Stimulated activated CD8-positive, alpha-beta memory T cell treated with anti-CD3 and anti-CD28 coated beads, Interleukin-15, amount 100 ng/mL, for 24 hours (primary cell): ENCODE measurements around the gene AXDND1.
"Not testable (repeated sequence)": the region's sequence is repeated elsewhere in the genome, so short reads cannot be mapped to it uniquely, and the experiment has no call there.

Experiments used
- DNase-seq: peaks from one replicate; pipeline ENCODE4 v3.0.0-alpha.2; 2020; ENCODE audit warnings: low read depth

AXDND1 gene

DNA sequence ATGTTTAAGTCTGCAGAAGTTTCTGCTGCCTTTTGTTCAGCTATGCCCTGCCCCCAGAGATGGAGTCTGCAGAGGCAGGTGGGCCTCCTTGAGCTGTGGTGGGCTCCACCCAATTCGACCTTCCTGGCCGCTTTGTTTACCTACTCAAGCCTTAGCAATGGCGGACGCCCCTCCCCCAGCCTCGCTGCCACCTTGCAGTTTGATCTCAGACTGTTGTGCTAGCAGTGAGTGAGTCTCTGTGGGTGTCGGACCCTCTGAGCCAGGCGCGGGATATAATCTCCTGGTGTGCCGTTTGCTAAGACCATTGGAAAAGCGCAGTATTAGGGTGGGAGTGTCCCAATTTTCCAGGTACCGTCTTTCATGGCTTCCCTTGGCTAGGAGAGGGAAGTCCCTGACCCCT lies 99.9 kb downstream of the AXDND1 start:
- not testable (repeated sequence) for DNase-seq

- no peak for DNase-seq
Measured at GRCh38 chr1:179474713-179475112, 108.9 kb downstream of the AXDND1 start.

GRCh38 chr1:179476484-179476883 lies 110.7 kb downstream of the AXDND1 start:
- DNase-seq: no peak

GRCh38 chr1:179478370-179478769 lies 112.6 kb downstream of the AXDND1 start:
- DNase-seq: no peak

DNA sequence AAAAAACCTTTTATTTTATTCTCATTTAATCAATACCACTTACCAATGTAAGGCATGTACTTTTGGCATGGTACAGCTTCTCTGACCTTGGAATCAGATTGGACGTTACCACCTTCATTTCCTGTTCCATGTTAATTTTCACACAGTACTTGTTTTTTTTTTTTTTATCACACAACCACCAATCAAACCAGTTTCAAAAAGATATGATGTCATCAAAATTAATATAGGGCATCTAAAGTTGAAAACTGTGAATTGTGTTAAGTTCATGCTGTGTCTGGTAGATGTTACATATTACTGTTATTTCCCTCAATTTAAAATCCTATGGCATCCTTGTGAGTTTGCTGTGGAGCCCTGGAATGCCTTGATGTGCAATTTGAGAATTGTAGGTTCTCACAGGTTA lies 124.8 kb downstream of the AXDND1 start:
- DNase-seq: no peak

GRCh38 chr1:179493323-179493722 lies 127.6 kb downstream of the AXDND1 start:
- no peak for DNase-seq

DNA sequence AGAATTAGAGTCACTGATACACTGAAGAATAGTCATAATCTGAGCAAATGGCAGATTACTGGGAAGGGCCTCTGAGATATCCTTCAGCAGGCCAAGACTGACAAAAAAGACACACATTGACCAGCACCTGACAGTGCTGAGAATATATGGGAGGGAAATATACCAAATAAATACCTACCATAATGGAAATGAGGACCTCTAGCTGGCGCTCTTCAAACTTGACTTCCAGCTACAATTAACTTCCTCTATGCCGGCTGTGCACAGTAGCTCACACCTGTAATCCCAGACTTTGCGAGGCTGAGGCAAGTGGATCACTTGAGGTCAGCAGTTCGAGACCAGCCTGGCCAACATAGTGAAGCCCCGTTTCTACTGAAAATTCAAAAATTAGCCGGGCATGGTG lies 140.4 kb downstream of the AXDND1 start:
- DNase-seq: no peak

GRCh38 chr1:179509384-179509783 lies 143.6 kb downstream of the AXDND1 start:
- no peak for DNase-seq

- DNase-seq: no peak
Measured at GRCh38 chr1:179510038-179510437, 144.3 kb downstream of the AXDND1 start.

DNA sequence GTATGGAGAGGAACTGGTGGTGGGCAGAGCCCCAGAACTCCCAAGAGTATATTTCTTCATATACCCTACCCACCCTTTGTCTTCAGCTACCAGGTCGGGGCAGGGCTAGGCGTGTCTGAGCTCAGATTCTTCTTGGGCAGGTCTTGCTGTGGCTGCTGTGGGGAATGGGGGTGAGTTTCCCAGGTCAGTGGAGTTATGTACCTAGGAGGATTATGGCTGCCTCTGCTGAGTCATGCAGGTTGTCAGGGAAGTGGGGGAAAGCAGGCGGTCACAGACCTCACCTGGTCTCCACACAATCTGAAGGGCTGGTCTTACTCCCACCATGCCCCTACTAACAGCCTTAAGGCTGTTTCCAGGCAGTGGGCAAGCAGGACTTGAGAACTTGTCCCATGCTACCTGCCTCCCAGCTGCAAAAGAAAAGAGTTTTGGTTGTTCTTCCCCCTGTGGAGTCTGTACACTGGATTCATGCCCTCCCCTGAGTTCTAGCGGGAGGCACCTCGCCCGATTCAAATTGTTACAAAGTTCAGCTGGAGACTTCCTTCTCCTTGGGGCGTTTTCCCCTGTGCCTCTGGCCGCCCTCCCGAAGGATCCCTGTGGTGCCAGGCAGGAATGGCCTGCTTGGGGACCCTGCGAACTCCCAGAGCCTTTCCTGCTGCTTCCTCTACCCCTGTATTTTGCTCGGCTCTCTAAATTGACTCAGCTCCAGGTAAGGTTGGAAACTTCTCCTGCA lies 151.4 kb downstream of the AXDND1 start:
- no peak for DNase-seq

- not testable (repeated sequence) for DNase-seq
Measured at GRCh38 chr1:179518544-179518943, 152.8 kb downstream of the AXDND1 start.

- no peak for DNase-seq
Measured at GRCh38 chr1:179529482-179530195, 163.9 kb downstream of the AXDND1 start.

GRCh38 chr1:179530352-179530751 lies 164.6 kb downstream of the AXDND1 start:
- no peak for DNase-seq

DNA sequence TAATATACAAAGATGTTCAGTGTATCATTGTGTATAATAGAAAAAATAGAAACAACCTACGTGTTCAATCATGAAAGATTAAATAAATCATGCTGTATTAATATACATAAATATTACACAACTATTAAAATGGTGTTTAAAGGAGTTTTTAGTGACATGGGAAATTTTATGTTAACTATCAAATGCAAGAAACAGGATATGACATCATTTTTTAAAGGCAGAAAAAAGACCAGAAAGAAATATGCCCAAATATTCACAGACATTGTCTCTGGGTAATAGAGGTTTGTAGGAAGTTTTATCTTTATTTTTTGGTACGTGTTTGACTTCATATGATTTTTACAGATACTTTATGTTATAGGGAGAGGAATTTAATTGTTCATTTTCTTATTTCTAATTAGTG lies 176.0 kb downstream of the AXDND1 start:
- no peak for DNase-seq

GRCh38 chr1:179545321-179545720 lies 179.6 kb downstream of the AXDND1 start:
- DNase-seq: no peak

DNA sequence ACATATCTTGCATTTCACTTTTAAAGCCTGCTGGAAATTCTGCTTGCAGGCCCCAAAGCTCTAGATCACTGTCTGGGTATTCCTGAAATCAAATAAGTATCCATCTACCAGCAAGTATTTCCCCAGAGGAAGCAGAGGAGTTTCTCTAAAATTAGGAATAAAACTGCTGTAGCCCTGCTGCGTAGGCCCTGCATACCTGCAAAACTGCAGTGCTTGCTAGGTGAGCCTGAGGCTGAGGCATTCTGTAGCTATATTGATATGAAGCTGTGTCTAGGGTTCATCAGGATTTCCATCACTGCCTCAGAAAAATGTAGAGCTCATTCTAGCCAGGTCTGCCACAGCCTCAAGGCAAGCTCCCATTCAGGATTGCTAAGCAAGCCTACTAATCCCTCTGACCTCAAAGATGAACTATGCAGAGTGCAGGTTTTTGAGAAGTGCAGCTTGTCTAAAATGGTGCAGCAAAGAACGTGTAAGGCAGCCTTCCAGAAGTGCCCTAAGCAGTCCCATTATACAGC lies 181.3 kb downstream of the AXDND1 start:
- DNase-seq: no peak

DNA sequence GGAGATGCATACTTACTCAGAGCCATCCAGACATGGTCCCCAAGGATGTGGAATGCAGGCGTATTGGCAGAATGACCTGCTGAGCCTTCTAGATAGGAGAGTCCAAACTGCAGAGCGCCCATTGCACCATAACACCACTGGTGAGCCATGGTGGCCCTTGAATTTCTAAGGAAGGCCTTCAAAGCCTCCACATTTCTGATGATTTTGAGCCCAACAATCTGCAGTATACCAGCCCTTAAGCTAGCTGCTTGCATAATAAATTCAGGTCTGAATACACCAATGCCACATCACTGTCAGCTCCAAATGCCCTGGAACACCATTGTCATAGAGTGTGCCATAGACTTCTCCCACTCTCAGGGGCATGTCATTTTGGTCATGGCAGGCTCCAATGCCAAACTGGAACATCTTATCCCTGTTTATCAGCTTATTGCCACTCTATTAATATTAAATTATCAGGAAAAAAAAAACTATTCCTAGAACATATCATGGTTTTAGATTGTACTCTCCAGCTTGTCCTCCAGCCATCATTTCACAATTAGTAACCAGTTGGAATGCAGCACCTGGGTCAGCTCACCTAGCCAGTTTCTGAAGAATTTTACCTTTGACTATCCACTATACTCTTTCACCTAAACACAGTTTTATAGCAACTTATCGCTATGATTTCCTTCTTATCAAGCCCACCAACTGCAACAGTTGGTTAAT lies 183.0 kb downstream of the AXDND1 start:
- no peak for DNase-seq

DNA sequence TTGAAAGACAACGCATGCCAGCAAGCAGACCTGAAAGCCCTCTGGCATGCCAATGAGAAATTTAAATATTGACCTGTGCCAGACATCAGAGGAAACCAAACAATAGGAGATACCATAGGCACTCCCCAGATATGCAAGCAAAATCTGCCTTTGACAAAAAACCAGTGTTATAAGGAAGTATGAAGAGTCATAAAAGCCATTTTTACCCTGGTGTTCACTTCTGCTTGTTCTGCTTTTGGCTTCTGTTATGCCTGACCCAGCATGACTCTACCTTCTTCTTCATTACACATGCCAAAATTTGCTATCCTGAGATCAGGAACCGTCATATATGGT lies 183.6 kb downstream of the AXDND1 start:
- no peak for DNase-seq

GRCh38 chr1:179550746-179551682 lies 185.2 kb downstream of the AXDND1 start:
- no peak for DNase-seq

- DNase-seq: no peak
Measured at GRCh38 chr1:179554427-179554826, 188.7 kb downstream of the AXDND1 start.

DNA sequence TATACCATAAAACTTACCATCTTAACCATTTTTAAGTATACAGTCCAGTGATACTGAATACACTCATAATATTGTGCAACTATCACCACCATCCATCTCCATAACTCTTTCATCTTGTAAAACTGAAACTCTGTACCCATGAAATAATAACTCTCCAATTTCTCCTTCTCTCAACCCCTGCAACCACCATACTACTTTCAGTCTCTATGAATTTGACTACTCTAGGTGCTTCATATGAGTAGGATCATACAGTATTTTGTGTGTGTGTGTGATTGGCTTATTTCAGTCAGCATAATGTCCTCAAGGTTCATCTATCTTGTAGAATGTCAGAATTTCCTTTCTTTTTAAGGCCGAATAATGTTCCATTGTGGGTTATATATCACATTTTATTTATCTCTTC lies 192.3 kb downstream of the AXDND1 start:
- DNase-seq: no peak
